NB4 (cell line): Measurements from ENCODE around the gene PSME1.

Experiments used
- DNase-seq: peaks from one replicate; pipeline ENCODE4 v3.0.0; 2010; ENCODE audit warnings: low read depth
- H3K4me3 ChIP-seq: one replicate; pipeline ENCODE4 v1.5.1; 2011; ENCODE audit warnings: mild to moderate bottlenecking, low read depth, low read length, moderate library complexity
- CTCF ChIP-seq: IDR thresholded peaks from one replicate; pipeline ENCODE4 v1.5.1; 2012; ENCODE audit warnings: low read depth, low read length
- MAX ChIP-seq: IDR thresholded peaks from 2 replicates; pipeline ENCODE4 v1.6.1; 2011; ENCODE audit warnings: low read depth, low read length
- MYC ChIP-seq: IDR thresholded peaks from 2 replicates; pipeline ENCODE4 v1.6.1; 2011; ENCODE audit warnings: low read depth, low read length
- POLR2A ChIP-seq: IDR thresholded peaks from 2 replicates; pipeline ENCODE4 v1.6.1; 2011; ENCODE audit warnings: mild to moderate bottlenecking; ENCODE audit not compliant: insufficient read length; ENCODE audit errors: extremely low read depth

The PSME1 gene

GRCh38 chr14:24183014-24183481 lies 47.1 kb downstream of the PSME1 start:
- TF ChIP-seq MAX (no peak), CTCF (no peak), MYC (no peak), POLR2A (no peak)
- H3K4me3 ChIP-seq = no peak overlapping the region
- no peak for DNase-seq

- no peak for TF ChIP-seq CTCF
- no peak for TF ChIP-seq MYC
- DNase-seq = no peak
- no peak overlapping the region for H3K4me3 ChIP-seq
Measured at GRCh38 chr14:24184104-24184970, 48.3 kb downstream of the PSME1 start.

GRCh38 chr14:24185026-24185425 lies 49.0 kb downstream of the PSME1 start:
- TF ChIP-seq MYC (no peak), CTCF (no peak), POLR2A (no peak), MAX (no peak)
- no peak for DNase-seq
- H3K4me3 ChIP-seq = no peak overlapping the region

GRCh38 chr14:24185741-24186140 lies 49.7 kb downstream of the PSME1 start:
- H3K4me3 ChIP-seq = no peak overlapping the region
- DNase-seq = no peak
- TF ChIP-seq MYC = no peak

- no peak for DNase-seq
- TF ChIP-seq MAX (no peak), POLR2A (no peak), CTCF (no peak), MYC (no peak)
- H3K4me3 ChIP-seq = peak overlapping the region; percentile 85
Measured at GRCh38 chr14:24186831-24187538, 51.0 kb downstream of the PSME1 start.

GRCh38 chr14:24187539-24187915 lies 51.5 kb downstream of the PSME1 start:
- DNase-seq = no peak
- H3K4me3 ChIP-seq = peak overlapping the region; percentile 85
- TF ChIP-seq MYC = no peak
- TF ChIP-seq MAX = no peak
- TF ChIP-seq POLR2A = no peak
- TF ChIP-seq CTCF = no peak
